T47D (cell line): Measurements from ENCODE around the gene HEXD.
A peak's percentile ranks its signal among the peaks of the same experiment; 100 is the strongest.

Source experiments
- DNase-seq, 2 experiments: peaks; one replicate each; pipeline versions ENCODE4 v3.0.0 to v3.0.0-alpha.2; 2011 to 2012; ENCODE audit warnings: low read depth in 1 of 2, low spot score in 1 of 2
- JUND ChIP-seq: IDR thresholded peaks from 2 replicates; pipeline ENCODE4 v1.6.1; 2012; ENCODE audit warnings: low read depth
- in situ Hi-C: cut with HindIII; loops from 2 replicates; pipeline ENCODE4 v1.10.0; 2016; ENCODE audit warnings: low sequenced_read_pairs, low pct_unique_long_range_greater_than_20kb

The HEXD gene

DNA sequence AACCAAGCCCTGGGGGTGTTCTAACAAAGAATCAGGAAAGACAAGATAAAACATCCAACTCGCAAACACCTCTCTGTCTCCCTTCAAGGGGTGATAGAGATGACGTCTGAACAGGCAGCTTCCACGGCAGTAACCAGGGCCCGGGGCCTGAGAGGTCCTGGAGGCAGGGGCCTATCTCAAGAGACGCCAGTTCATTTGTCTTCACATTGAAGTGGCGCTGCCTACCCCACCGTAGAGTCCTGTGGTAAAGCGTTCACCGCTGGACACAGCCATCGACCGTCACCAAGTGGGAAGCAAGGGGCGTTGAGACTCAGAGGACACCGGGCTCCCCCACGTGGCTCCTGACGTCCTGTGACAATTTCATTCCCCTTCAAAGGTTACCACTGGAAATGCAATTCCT lies 25.2 kb upstream of the HEXD start:
- TF ChIP-seq JUND: no peak
- in situ Hi-C loops: no loop called here
- DNase-seq: no peak

DNA sequence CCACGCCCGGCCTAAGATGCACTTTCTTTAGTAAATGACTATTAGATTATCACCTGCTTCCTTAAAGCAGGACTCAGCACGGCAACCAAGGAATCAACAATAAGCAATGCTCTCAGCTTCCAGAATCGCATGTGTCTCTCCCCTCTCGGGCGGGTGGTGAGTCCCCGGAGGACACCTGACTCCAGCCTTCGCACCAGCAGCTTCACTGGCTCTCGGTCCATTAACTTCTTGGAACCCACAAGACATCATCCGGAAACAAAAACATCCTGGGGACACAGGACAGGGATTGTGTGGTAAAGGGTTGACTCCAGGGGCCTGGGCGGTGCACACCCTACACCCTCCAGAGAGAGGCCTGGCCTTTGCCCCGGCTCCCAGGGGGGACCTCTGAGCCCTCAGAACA lies 23.9 kb upstream of the HEXD start:
- in situ Hi-C loops: no loop called here
- no peak for DNase-seq
- no peak for TF ChIP-seq JUND

DNA sequence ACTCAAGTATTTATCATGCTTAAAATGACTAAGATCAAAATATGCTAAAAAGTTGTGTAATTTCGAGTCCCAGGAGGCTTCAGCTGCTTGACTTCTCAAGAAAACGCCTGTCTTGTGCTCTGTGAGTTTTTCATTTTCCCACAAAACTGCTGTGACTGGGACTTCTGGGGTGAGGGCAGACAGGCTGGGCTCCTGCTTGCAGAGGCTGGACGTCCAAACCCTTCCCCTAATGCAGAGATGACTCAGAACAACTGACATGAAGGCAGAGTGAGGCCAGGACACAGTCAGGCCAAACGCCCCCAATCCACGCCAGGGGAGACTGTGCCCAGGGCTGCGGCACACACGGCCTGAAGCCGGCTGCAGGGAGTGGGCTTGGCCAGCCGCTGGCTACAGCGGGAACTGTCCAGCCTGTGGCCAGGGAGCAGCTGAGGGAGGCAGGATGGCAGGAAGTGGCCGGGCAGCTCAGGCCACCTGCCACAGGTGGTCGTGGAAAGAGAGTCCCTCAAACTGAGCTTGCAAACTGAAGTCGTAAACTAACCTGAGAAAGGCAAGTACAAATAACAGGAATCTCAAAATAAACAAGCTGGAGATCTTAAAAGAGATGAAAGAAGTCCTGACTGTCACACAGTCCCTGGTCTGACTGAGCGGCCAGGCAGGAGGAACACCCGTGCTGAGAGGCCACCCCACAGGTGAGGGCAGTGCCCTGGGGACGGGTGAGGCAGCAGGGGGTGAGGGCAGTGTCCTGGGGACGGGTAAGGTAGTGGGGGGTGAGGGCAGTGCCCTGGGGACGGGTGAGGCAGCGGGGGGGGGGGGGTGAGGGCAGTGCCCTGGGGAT lies 21.3 kb upstream of the HEXD start:
- DNase-seq: peak; percentile 47 to 58
- no peak for TF ChIP-seq JUND
- in situ Hi-C loops: no loop called here

DNA sequence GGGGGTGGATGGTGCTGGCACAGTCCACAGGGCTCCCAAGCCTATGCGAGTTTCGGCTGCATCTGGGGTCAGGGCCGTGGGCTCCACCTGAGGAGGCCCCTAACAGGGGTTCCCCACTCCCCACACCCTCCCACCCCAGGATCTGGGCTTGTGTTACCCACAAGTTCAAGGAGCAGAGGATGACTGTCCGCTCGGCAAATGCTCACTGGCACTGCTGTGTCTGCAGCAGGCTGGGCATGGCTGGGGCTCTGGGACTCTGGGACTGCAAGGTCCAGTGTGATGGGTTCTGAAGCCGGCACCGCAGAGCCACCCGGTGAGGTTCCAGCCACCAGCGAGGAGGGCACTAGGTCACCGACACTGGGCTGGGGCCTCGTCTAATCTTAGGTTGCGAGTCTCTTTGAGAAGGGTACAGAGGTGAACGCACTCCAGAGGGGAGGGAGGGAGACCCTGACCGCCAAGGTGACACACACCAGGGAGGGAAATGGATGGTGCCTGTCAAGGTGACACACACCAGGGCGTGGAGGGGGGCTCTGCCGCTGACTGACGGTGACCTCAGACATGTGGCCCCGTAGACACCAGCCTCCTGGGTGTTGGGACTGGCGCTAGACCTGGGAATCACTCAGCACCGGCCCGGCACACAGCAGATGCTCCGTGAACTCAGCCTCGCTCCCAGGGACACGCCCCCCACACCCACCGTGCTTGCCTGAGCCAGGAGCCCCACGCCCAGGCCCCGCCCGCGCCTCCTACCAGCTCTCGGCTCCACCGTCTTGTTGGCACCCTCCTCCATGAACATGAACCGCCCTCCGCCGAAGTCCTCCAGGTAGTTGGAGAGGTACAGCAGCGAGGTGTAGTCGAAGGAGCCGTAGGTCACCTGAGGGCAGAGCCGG lies 20.5 kb upstream of the HEXD start:
- in situ Hi-C loops: no loop called here
- DNase-seq: no peak

DNA sequence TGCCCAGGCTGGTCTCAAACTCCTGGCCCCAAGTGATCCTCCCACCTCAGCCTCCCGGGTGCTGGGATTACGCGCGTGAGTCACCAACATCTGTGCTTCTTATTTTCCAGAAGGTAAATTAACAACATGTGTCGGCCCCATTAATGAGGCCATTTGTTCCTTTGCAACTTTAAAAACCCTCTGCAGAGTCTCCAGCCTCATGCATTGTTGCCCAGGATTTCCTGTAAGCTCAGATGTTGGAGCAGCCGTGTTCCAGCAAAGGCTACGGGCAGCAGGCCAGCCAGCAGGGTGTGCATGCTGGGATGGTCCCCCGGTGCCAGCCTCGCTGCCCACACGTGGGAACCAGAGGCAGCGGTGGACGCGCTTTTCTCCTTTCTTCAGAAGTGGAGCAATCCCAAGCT lies 19.1 kb upstream of the HEXD start:
- no peak for DNase-seq
- in situ Hi-C loops: no loop called here

More for the DNA sequence above, 20.5 kb upstream of the HEXD start:
- TF ChIP-seq JUND: no peak

DNA sequence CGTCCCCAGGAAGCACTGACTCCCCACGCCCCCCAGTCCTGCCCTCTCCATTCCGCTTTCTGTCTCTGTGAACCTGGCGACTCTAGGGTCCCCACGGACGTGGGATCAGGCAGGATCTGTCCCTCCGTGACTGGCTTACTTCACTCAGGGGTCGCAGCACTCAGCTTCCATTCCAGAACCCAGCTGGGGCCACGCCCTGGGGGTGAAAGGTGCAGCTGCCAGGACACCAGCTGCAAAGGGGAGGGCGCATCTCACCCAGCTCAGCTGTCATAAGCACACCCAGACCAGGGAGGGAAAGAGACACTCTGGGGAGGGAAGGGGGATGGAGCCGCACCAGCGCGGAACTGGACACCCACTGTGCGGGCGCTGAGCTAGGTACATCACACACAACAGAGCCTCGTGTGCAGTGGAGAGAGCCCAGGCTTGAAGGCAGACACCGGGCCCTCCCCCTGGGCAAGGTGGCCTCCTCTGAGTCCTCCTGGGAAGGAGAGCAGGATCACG lies 18.5 kb upstream of the HEXD start:
- in situ Hi-C loops: no loop called here
- DNase-seq: no peak
- TF ChIP-seq JUND: no peak

More for the DNA sequence above, 19.1 kb upstream of the HEXD start:
- TF ChIP-seq JUND: no peak

DNA sequence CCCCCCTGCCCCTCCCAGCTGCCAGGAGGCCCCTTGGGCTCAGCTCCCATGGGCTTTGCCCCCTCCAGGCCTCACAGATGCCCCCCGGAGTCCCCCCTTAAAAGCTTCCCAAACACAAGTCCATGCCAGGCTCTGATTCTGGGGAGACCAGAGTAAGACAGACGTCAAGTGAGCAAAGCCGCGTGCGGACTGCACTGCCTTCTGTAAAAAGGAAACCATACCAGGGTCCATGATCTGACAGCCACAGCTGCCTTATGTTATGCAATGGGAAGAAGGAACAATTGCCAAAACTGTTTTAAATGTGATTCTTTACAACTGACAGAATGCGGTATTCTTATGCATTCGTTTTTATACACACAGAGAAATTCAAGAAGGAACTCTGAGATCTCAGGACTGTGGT lies 17.9 kb upstream of the HEXD start:
- in situ Hi-C loops: no loop called here
- no peak for TF ChIP-seq JUND
- DNase-seq: no peak

DNA sequence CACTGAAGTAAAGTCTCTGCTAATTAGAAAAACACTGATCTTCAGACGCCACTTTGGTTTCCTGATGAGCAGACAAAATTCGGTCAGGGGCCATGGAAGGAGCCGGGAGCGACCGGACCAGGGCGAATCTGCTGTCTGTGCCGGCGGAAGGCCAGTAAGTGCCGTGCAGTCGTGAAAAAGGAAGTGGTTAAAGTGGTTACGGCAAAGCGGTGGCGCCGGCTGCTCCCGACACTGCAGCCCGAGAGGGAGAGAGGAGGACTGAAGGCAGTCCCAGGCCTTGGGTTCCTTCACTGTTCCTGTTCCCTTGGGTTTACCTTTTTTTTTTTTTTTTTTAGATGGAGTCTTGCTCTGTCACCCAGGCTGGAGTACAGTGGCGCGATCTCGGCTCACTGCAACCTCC lies 17.3 kb upstream of the HEXD start:
- TF ChIP-seq JUND: no peak
- in situ Hi-C loops: no loop called here
- DNase-seq: no peak

DNA sequence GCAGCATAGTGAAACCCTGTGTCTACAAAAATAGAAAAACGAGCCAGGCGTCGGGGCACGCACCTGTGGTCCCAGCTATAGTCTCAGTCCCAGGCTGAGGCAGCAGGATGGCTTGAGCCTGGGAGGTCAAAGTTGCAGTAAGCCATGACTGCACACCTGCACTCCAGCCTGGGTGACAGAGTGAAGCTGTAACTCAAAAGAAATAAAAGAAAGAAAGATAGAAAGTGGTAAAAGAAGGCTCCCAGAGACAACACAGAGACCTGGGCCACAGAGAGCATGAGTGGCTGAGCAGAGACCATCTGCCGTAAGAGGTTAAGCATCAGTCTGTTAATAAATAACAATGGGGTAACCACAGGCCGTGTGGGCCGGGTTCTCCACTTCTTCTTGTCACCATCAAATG lies 15.3 kb upstream of the HEXD start:
- no peak for DNase-seq
- no peak for TF ChIP-seq JUND
- in situ Hi-C loops: no loop called here

DNA sequence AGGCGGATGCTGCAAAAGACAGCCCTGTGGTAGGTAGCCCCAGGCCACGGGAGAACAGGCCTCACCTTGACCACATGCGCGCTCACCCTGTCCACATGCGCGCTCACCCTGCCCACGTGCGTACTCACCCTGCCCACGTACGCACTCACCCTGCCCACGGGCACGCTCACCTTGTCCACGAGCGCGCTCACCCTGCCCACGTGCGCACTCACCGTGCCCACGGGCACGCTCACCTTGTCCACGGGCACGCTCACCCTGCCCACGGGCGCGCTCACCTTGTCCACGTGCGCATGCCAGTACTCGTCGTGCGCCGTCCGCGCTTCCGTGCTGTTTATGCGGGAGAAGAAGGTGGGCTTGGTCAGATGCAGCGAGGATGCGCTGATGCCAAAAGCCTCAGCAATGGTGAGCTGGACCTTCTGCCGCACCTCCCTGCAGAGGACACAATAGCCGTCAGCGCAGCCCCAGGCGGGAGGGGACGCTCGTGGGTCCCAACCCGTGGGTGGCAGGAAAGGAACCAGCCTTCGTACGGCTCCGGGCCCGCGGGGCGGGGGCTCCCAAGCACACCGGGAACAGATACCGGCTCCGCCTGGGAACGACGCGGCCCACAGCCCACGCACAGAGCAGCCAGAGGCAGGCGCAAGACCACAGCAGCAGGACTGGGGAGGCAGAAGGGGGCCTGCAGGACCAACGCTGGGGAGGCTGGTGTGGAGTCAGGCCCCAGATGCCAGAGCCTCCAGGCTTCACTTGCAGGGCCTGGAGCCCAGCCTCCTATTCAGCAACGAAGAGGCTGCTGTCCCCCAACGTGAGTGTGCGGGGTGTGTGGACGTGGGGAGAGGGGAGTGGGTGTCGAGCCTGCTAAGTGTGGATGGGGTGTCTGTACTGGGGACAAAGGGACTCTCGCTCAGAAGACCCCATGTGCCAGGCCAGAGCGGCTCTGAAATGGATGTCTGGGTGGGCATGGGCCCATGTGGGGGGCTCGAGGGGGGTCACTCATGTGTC lies 14.2 kb upstream of the HEXD start:
- in situ Hi-C loops: no loop called here
- DNase-seq: no peak
- no peak for TF ChIP-seq JUND

DNA sequence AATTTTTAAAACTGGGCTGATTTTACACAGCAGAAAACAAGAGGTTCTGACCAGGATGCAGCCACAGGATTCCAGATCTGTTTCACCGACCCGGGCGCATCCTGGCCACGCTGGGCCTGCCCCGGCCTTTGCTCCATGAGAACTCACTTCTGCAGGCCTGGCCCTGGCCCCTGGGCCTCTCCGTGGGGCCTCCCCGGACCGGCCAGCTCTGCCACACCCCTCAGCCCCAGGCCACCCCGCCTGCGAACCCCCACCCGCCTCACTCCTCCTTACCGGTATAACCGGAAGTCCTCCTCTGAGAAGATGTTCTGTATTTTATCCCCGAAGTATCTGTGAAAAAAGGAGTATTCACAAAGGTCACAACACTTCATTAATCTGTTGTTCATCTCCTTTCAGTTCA lies 13.1 kb upstream of the HEXD start:
- in situ Hi-C loops: no loop called here
- TF ChIP-seq JUND: no peak
- DNase-seq: no peak

DNA sequence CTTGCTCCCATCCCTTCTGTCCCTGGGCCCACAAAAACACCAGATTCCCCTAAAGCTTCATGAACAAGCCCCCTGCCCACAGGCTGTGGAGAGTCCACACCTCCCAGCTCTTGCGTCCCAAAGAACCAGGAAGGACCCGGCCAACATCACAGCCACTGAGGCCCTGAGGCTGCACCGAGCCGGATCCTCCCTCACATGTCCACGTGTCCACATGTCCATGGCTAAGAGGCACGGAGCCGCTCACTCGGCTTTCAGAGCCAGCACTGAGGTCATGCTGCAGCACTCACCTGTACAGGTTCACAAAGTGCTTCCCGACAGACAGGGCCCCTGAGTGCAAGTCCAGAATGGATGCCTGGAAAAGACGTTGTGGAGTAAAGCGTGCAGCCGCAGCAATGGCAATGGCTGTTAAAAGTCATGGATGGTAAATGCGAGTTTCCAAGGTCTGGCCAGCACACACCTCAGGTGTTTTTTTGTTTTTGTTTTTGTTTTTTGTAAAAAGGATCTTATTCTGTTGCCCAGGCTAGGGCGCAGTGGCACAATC lies 11.9 kb upstream of the HEXD start:
- TF ChIP-seq JUND: no peak

More for the DNA sequence above, 11.9 kb upstream of the HEXD start:
- in situ Hi-C loops: no loop called here
- no peak for DNase-seq
